HG03159 (cell line): Measurements from ENCODE around the gene ZMYND10.
"Not testable (repeated sequence)": the region's sequence is repeated elsewhere in the genome, so short reads cannot be mapped to it uniquely, and the experiment has no call there.

Experiments used
- ATAC-seq: cut with Tn5 transposase; IDR thresholded peaks from one replicate; pipeline ENCODE4 v1.9.1; 2021; ENCODE audit warnings: mild to moderate bottlenecking, moderate library complexity; ENCODE audit not compliant: unreplicated experiment

The ZMYND10 gene

GRCh38 chr3:50312041-50312440 lies 33.5 kb downstream of the ZMYND10 start:
- ATAC-seq: not testable (repeated sequence)

- ATAC-seq: no peak
Observed at GRCh38 chr3:50304601-50305000, 40.9 kb downstream of the ZMYND10 start.

GRCh38 chr3:50303013-50303815 lies 42.3 kb downstream of the ZMYND10 start, which contains the start of gene HYAL1:
Gene HYAL1, minus strand, starts transcription at chr3:50303574. Its CDS starts 618 bp downstream, at chr3:50302956.
- no peak for ATAC-seq

GRCh38 chr3:50302095-50303012 lies 43.2 kb downstream of the ZMYND10 start:
- ATAC-seq: no peak

- no peak for ATAC-seq
Observed at GRCh38 chr3:50300681-50301254, 44.8 kb downstream of the ZMYND10 start.

GRCh38 chr3:50299929-50300680 lies 45.4 kb downstream of the ZMYND10 start:
- ATAC-seq: no peak

- no peak for ATAC-seq
Observed at GRCh38 chr3:50299638-50299928, 45.9 kb downstream of the ZMYND10 start.

GRCh38 chr3:50298836-50299637 lies 46.5 kb downstream of the ZMYND10 start, which contains the start of the genes HYAL3 and NAA80:
Gene HYAL3, minus strand, starts transcription at chr3:50299405. Its CDS starts 3,803 bp downstream, at chr3:50295602.
Gene NAA80, minus strand, starts transcription at chr3:50299405. Its CDS starts 1,942 bp downstream, at chr3:50297463.
- ATAC-seq: peak; percentile 80

- no peak for ATAC-seq
Observed at GRCh38 chr3:50297896-50298725, 47.4 kb downstream of the ZMYND10 start.

- ATAC-seq: no peak
Observed at GRCh38 chr3:50297384-50297775, 48.2 kb downstream of the ZMYND10 start.

GRCh38 chr3:50296721-50297383 lies 48.7 kb downstream of the ZMYND10 start:
- ATAC-seq: no peak

- no peak for ATAC-seq
Observed at GRCh38 chr3:50295553-50296431, 49.7 kb downstream of the ZMYND10 start.

GRCh38 chr3:50294492-50295403 lies 50.8 kb downstream of the ZMYND10 start:
- no peak for ATAC-seq

GRCh38 chr3:50294089-50294488 lies 51.4 kb downstream of the ZMYND10 start:
- no peak for ATAC-seq

- no peak for ATAC-seq
Observed at GRCh38 chr3:50293079-50293801, 52.3 kb downstream of the ZMYND10 start.
